Rectal smooth muscle tissue (tissue), 1 donor: ENCODE results near the gene TACR1.
"Not testable (repeated sequence)": the region's sequence is repeated elsewhere in the genome, so short reads cannot be mapped to it uniquely, and the experiment has no call there.

Source experiments
- H3K27ac ChIP-seq: one replicate; pipeline ENCODE4 v1.7.0; 2013; ENCODE audit warnings: low read depth, low read length, inconsistent platforms
- H3K27me3 ChIP-seq: one replicate; pipeline ENCODE4 v1.7.0; 2013; ENCODE audit warnings: low read length; ENCODE audit not compliant: control insufficient read depth, insufficient read depth
- H3K36me3 ChIP-seq: one replicate; pipeline ENCODE4 v1.7.0; 2013; ENCODE audit warnings: low read length; ENCODE audit not compliant: control insufficient read depth, insufficient read depth
- H3K4me1 ChIP-seq: one replicate; pipeline ENCODE4 v1.7.0; 2013; ENCODE audit warnings: low read length; ENCODE audit not compliant: control insufficient read depth, insufficient read depth
- H3K4me3 ChIP-seq: one replicate; pipeline ENCODE4 v1.7.0; 2013; ENCODE audit warnings: low read length
- H3K9ac ChIP-seq: one replicate; pipeline ENCODE4 v1.7.0; 2013; ENCODE audit warnings: low read length

TACR1 gene

GRCh38 chr2:75199428-75200011 is at the start of gene TACR1:
Gene TACR1, minus strand, starts transcription at chr2:75199520. Its CDS starts 586 bp downstream, at chr2:75198934.
- Histone ChIP-seq H3K9ac (no peak within 1 kb of the TSS), H3K4me3 (peak within 1 kb of the TSS; percentile 65), H3K4me1 (peaks cover 6% of the 10 kb centered on the region), H3K36me3 (no peaks in the 10 kb centered on the region), H3K27me3 (peaks cover 11% of the 10 kb centered on the region), H3K27ac (no peak within 1 kb of the TSS)

- not testable (repeated sequence) for H3K9ac ChIP-seq, H3K27ac ChIP-seq, H3K36me3 ChIP-seq
Observed at GRCh38 chr2:75248581-75248980, 49.3 kb upstream of the TACR1 start.

DNA sequence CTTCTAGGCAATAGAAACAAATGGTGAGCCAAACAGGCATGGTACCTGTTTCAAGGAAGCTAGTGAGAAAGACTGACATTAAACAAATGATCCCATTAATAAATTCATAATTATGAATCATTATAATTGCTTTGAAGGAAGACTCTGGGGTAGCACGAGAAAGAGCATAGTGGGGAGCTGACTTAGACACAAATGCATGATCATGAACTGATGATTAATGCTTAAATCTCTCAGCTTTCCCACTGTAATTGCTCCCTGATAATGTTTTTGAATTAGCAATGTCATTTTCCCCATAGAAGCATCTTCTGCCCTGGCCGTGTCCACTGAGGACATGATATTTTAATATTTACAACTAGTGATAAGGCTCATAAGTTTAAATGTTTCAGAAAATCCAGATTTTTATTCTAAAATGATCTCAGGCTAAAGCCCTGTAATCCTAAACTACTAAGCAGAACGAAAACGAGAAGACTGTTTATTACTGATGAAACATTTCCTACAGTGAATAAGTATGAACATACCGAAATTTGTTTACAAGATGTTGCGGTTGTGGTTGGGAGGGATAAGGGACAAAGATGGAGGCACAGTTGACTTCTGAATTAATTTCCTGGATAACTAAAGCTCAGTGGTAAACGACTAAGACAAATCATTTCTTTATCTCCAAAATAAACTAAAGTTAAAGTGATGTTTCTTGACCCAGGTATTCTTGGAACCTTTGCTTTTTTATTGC is 47.3 kb upstream of the TACR1 start:
- H3K36me3 ChIP-seq: no peaks in the 10 kb centered on the region
- H3K27me3 ChIP-seq: no peaks in the 10 kb centered on the region
- H3K27ac ChIP-seq: no peak overlapping the region

More at GRCh38 chr2:75248581-75248980, 49.3 kb upstream of the TACR1 start:
- H3K4me1 ChIP-seq, H3K27me3 ChIP-seq, H3K4me3 ChIP-seq: not testable (repeated sequence)

DNA sequence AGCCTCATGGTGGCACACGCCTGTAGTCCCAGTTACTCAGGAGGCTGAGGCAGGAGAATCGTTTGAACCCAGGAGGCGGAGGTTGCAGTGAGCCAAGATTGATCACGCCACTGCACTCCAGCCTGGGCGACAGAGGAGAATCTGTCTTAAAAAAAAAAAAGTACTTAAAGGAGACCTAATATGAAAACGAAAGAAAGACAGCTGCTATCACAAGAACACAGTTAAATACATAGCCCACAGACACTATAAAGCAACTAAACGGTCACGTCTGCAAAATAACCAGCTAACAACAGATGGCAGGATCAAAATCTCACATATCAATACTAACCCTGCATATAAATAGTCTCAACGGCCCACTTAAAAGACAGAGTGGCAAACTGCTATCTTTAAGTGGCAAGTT is 43.9 kb upstream of the TACR1 start:
- H3K9ac ChIP-seq: no peak overlapping the region
- H3K27me3 ChIP-seq: no peaks in the 10 kb centered on the region
- H3K36me3 ChIP-seq: no peaks in the 10 kb centered on the region
- no peak overlapping the region for H3K27ac ChIP-seq
- no peak overlapping the region for H3K4me3 ChIP-seq
- no peaks in the 10 kb centered on the region for H3K4me1 ChIP-seq

More for the DNA sequence above, 47.3 kb upstream of the TACR1 start:
- Histone ChIP-seq H3K4me1 (no peaks in the 10 kb centered on the region), H3K9ac (no peak overlapping the region), H3K4me3 (no peak overlapping the region)

DNA sequence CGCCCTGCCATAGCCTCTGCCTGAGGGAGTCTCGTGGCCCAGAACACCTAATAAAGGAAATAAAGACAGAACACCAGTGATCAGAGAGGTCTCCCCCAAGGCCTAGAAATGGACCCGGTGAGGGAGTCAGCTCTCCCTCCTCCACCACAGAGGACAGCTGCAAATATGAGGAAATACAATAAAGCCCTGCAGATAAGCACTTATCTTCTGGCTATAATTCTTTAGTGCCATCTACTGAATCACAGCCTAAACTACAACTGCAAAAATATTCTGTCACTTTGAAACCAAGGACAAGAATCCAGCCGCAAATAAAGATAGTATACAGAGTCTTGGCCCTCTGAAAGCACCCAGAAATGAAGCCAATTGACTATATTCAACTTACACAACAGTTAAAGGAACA is 42.4 kb upstream of the TACR1 start:
- Histone ChIP-seq H3K27me3 (no peaks in the 10 kb centered on the region), H3K9ac (no peak overlapping the region), H3K27ac (no peak overlapping the region), H3K4me3 (no peak overlapping the region), H3K36me3 (no peaks in the 10 kb centered on the region), H3K4me1 (no peaks in the 10 kb centered on the region)

GRCh38 chr2:75238670-75239330 is 39.5 kb upstream of the TACR1 start:
- Histone ChIP-seq H3K9ac (no peak overlapping the region), H3K4me1 (no peaks in the 10 kb centered on the region), H3K4me3 (no peak overlapping the region), H3K36me3 (no peaks in the 10 kb centered on the region), H3K27ac (no peak overlapping the region), H3K27me3 (no peaks in the 10 kb centered on the region)

DNA sequence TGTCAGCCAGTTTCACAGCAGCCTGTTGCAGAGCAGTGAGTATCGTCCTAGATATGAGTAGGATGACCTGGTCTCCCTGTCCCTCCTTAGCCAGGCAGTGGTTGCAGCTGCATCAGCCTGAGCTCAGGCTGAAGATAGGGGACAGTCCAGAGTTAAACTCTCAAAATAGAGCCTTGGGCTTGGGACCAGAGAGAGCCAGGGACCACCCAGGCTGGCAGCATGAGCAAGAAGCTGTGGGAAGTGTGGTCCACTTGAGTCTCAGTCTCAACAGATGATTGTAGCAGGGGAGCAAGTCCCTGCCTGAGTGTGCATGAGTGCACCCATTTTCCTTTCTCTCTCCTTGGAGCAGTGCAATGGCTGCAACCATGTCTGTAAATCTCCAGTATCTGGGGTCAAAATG is 38.0 kb upstream of the TACR1 start:
- H3K36me3 ChIP-seq: no peaks in the 10 kb centered on the region
- no peaks in the 10 kb centered on the region for H3K4me1 ChIP-seq
- no peak overlapping the region for H3K4me3 ChIP-seq
- no peak overlapping the region for H3K9ac ChIP-seq
- no peak overlapping the region for H3K27ac ChIP-seq
- no peaks in the 10 kb centered on the region for H3K27me3 ChIP-seq

GRCh38 chr2:75233965-75234364 is 34.6 kb upstream of the TACR1 start:
- H3K4me1 ChIP-seq: no peaks in the 10 kb centered on the region
- no peak overlapping the region for H3K9ac ChIP-seq
- H3K27ac ChIP-seq: no peak overlapping the region
- H3K36me3 ChIP-seq: no peaks in the 10 kb centered on the region
- H3K27me3 ChIP-seq: no peaks in the 10 kb centered on the region
- H3K4me3 ChIP-seq: no peak overlapping the region

GRCh38 chr2:75226617-75227016 is 27.3 kb upstream of the TACR1 start:
- Histone ChIP-seq H3K27ac (no peak overlapping the region), H3K27me3 (no peaks in the 10 kb centered on the region), H3K9ac (no peak overlapping the region), H3K36me3 (no peaks in the 10 kb centered on the region), H3K4me1 (no peaks in the 10 kb centered on the region), H3K4me3 (no peak overlapping the region)

DNA sequence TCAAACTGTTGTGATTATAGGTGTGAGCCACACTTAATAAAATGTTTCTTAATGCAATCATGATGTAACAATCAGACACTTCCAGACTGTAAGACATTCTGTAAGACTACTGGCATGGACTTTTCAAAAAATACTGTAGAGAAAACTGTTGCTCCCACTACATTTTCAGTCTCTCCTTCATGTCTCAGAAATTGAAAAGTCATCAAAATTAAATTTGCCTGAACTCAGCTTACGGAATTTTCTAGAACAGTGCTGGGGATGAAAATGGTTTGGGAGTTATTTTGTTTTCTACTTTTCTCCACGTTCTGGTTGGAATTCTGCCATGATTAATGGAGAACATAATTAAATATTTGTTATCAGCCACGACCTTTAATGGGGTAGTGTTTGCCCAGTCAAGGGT is 26.8 kb upstream of the TACR1 start:
- Histone ChIP-seq H3K9ac (no peak overlapping the region), H3K4me1 (no peaks in the 10 kb centered on the region), H3K36me3 (no peaks in the 10 kb centered on the region), H3K27ac (no peak overlapping the region), H3K4me3 (no peak overlapping the region), H3K27me3 (no peaks in the 10 kb centered on the region)

DNA sequence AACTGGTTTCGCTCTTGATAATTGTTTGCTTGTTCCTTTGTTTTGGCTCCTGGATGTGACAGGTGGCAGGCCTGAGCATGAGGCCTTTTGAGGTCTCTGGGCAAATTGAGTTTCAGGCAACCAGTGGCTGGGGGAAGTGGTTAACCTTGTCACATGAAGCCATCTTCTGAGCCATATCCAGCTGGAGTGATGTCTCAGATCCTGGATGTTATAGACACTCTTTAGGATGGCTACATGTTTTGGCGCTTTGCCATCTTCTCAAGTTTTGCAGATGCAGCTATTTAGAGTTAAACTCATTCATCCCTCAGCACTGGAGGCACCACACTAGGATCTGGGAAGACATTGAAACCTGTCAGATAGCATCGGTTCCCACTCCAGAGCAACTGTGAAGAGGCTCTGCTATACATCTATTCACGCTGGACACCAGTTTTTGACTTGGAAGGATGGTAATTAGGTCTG is 25.3 kb upstream of the TACR1 start:
- H3K36me3 ChIP-seq: no peaks in the 10 kb centered on the region
- no peaks in the 10 kb centered on the region for H3K4me1 ChIP-seq
- no peak overlapping the region for H3K9ac ChIP-seq
- H3K4me3 ChIP-seq: no peak overlapping the region
- H3K27me3 ChIP-seq: no peaks in the 10 kb centered on the region
- no peak overlapping the region for H3K27ac ChIP-seq

GRCh38 chr2:75222527-75222926 is 23.2 kb upstream of the TACR1 start:
- H3K27me3 ChIP-seq: no peaks in the 10 kb centered on the region
- H3K9ac ChIP-seq: no peak overlapping the region
- H3K27ac ChIP-seq: no peak overlapping the region
- no peak overlapping the region for H3K4me3 ChIP-seq
- H3K4me1 ChIP-seq: no peaks in the 10 kb centered on the region
- H3K36me3 ChIP-seq: no peaks in the 10 kb centered on the region
